Skin of body (tissue), 2 donors: Measurements from ENCODE around the gene BMP7. TPM values are rescaled to one million over a fixed set of nuclear protein-coding genes. Genes with fewer than 3 reads are reported as not detected.

Experiments
- DNase-seq: peaks from one replicate; lab custom pipeline; 2025; lab: John Stamatoyannopoulos, UW
- total RNA-seq: library from RNA; depleted of rRNA; stranded (reverse); fragments of >200 nt; gene quantifications from one replicate; pipeline ENCODE4 v1.2.3, GENCODE V29; 2014

Gene BMP7
- total RNA-seq, 1 donor from 2014 or later, result 15.0 TPM

DNA sequence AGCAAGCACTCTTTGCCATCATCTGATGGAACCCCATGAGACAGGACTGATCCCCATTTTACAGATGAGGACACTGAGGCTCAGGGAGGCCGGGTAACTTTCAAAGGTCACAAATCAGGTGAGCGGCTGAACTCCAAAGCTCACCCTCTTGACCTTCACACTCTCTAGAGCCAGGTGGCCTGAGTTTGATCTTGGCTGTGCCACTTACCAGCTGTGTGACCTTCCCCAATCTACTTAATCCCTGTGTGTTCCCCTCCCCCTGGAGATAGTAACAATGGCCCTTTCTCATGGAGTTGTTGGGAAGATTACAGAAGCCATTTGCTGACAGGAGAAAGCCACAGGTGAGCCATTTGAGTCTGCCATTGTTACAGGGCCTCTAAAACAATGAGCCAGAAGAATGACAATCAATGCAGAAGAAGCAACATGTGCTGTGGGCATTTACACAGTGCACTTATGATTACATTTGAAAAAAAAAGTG lies 34.5 kb downstream of the BMP7 start:
- no peak for DNase-seq

DNA sequence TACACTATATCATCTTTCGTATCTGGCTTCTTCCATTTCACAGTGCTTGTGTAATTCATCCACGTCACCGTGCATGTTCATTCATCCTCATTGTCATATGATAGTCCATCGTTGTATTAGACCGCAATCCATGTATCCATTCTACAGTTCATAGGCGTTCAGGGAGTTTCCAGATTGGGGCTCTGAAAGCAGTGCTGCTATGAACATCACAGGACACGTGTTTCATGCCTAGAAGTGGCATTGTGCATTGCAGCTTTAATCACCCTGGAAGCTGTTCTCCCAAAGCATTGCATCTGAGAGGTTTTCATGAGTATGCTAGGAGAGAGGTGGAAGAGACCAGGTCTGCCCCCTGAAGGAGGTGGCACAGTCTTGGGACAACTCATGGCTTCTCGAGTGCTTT lies 35.3 kb downstream of the BMP7 start:
- no peak for DNase-seq

DNA sequence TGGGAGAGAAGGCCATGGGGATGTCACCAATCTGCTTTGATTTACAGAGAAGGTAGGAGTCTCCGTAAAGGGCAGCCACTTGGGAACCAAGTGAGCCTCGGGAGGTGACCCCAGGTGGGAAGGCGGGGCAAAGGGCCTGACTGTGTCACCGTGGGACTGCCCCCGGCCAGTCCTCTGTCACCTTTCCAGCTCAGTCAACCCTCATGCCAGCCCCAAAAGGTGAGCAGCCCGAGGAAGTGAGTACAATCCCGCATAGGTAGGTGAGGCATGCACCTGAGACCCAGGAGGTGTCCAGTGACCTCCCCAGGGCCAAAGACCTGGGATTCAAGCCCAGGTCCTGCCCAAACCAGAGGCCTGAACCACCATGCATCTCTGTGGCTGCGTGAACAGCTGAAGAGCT lies 36.2 kb downstream of the BMP7 start:
- DNase-seq, result no peak

DNA sequence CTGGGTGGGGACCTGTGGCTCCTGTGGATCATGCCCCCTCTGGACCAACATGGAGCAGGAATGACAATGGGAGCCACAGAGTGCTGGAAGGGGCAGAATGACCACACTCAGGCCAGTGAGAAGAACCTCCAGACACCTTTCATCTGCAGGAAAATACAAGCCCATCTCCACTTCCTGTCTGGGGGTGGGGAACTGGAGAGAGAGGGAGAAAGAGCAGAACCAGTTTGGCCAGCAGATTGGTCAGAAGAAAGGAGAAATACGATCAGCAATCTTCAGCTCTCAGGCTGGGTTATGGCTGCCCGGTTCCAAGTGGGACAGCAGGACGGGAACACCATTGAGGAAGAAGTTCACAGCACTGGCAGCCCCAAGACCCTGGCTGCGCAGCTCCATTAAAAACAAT lies 37.0 kb downstream of the BMP7 start:
- DNase-seq, result no peak

DNA sequence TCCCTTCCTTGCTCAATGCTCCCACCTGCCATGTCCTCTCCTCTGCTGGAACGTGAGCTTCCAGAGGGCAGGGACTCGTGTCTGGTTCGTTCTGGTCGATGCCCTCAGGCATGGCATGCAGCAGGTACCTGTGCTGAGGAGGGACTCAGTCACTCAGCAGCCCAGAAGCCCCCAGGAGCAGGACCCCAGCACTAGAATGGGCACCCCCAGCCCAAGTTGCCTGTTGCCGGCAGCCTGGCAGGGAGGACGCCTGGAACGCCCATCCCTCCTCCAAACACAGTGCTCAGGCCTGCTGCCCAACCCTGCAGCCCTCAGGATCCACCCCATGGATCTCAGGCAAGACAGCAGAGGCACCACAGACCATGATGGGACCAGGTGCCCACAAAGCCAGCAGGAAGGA lies 40.6 kb downstream of the BMP7 start:
- DNase-seq, result no peak

DNA sequence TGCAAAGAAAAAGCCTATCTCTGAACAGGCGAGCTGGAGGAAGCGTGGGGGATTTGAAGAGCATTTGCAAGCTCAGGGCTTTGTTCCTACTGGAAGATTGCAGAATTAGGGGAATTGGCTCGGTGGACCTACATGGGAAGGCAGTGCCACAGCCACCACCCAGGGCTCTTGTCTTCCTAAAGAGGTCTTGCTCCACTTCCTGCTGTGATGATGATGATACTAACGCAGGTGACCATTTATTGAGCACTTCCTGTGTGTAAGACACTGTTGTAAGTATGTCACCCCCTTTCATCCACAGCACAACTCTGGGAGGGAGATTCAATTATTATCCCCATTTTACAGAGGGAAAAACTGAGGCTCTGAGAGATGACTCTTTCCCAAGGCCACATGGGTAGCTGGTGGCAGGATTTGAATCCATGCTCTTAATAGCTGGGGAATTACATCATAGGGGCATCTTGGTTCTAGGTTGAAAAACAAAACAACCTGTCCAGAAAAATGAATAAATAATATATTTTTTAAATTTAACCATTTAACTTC lies 41.2 kb downstream of the BMP7 start:
- no peak for DNase-seq

DNA sequence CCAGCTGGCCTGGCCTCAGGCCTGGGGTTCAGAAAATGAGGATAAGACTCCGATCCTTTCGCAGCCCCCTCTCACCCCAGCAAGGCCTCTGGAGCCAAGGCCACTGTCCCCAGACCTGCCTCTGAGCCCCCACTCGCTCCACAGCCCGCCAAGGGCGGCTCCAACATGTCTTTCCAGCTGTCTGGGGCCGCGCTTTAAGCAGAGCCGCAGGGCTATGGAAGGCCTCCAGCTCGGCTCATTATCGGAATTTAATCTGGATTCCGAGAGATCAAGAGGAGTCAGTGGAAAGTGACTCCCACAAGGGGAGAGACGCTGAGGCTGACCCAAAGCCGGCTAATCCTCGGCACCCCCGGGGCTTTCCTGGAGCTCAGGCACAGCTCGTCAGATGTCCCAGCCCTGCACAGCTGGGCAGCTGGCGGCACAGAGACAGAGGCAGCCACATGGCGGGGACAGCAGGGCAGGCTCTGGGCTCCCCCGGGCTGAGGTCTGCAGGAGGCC lies 41.8 kb downstream of the BMP7 start:
- peak; percentile 60 for DNase-seq

DNA sequence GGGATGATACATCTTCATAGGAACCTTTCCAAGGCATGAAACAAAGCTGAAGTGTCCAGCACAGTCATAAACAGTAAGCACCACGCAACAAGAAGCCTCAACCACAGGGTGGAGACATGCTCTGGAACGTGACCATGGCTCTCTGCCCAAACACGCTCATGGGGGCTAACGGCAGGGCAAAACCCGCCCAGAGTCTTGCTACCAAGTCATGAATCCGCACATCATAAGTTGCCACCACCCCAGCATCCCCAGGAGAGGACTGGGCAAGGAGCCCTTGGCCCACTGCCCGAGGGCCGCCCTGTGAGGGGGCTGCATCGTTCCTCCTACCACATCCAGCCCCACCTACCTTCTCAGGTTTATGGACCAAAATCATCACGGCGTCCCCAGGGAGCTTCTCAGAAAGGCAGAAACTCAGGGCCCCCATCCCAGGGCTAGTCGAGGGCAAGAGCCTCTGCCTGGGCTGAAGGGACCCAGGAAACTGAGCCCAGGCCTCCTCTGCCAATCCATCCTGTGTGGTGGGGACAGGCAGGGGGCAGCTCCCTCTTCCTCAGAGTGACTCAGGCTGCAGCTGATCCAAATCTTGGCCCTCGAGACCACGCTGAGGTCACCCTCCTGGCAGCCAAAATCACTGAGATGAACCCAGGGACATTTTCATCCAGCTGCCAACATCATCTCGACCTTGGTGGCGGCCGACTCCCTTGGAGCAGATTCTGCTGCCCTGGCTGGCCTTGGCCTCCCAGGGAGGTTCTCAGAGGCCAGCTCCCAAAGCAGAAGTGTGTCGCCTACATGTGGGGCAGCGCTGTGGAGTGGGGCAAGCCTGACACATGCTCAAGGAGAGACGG lies 42.6 kb downstream of the BMP7 start:
- DNase-seq, result peak; percentile 34

DNA sequence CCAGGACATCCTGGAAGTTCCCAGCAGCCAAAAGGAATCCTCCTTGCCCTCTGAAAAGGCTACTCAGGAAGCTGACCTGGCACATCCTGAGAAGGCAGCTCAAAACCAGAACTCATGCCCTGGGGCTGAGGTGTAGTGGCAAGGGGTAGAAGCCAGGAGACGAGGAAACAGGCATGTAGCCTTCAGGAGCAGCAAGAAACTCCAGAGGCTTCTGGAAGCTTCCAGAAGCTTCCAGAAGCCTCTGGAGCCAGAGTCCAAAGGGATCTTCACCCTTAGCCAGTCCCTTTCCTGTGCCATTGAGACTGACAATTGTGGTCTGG lies 43.9 kb downstream of the BMP7 start:
- DNase-seq, result no peak

DNA sequence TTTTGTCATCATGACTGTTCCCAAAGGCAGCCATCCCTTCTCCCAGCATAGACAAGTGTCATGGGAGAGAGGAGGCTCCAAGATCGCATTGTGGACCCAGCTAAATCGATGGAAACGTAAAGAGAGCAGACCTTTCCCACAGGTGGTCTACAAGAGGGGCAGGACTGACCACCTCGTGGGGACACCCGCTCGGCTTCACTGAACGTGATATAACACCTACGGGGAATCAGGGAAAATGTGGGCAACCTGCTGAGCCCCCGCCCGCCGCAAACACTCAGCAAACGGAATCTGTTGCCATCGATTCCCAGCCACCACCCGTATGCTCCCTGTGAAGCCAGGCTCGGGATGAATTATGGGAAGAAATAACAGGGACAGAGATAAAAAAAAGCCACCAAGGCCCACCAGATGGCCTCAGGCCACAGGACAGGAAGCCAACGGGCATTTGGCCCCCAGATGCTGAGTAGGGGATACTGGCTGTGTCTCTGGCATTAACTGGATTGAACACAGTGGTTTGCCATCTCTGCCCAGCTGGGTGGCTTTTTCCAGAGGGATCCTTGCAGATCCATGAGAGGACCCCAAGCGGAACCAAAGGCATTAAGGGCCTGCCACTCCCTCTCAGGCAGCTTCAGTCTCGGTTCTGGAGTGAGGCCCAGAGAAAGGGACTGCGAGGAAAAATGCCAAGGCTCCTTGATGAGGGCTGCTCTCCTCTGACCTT lies 44.4 kb downstream of the BMP7 start:
- no peak for DNase-seq

DNA sequence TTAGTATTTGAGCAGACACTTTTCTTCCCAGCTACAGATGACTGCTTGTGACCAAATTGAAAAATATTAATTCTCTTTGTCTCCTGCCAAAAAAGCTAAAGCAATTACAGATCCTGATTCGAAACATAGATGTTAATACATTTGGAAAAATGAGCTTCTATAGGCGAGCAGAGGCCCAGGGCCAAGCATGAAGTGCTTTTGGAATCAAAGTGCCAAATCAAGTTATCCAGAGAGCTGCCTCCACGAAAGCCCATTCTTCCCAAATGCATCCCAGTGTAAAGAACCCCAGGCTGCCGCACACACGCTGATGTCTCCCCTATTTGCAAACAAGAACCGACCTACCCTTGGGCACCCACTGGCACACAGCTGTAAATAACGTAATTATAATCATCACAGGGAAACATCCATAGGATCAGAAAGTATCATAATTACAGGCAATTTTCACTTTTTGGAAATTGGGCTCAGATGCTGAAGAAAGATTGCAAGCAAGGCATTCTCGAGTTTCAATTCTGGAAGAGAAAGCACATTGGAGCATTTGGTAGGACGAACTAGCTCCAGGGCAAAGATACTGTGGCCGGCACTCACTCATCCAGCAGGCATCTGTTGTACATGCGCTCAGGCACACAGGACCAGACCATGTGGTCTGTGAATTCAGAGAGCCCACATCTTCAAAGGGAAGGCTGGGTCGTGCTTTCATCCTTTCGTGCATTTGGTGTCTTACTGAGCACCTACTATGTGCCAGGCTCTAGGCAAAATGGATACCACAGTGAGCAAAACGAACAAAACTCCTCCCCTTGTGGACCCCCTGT lies 45.9 kb downstream of the BMP7 start:
- peak; percentile 86 for DNase-seq

DNA sequence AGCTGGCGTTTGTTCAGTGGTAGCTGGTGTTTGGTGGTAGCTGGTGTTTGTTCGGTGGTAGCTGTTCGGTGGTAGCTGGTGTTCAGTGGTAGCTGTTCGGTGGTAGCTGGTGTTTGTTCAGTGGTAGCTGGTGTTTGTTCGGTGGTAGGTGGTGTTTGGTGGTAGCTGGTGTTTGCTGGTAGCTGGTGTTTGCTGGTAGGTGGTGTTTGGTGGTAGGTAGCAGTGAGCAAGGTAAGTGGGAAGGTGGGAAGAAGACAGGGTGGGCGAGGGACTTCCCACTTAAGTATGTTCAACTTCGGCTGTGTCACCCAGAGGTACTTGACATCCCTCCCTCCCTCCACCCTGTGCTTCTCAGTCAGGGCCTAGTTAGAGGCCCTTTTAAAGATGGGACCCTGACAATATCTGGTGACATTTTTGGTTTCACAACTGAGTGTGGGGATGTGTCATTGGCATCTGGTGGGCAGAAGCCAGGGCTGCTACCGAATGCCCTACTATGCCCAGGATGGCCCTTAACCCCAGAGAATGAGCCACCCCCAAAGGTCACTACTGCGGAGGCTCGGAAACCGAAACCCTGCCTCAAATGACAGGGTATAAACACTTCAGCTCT lies 47.3 kb downstream of the BMP7 start:
- DNase-seq, result no peak

DNA sequence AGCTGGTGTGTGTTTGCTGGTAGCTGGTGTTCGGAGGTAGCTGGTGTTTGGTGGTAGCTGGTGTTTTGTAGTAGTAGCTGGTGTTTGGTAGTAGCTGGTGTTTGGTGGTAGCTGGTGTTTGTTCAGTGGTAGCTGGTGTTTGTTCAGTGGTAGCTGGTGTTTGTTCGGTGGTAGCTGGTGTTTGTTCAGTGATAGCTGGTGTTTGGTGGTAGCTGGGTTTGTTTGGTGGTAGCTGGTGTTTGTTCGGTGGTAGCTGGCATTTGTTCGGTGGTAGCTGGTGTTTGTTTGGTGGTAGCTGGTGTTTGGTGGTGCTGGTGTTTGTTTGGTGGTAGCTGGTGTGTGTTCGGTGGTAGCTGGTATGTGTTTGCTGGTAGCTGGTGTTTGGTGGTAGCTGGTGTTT lies 48.0 kb downstream of the BMP7 start:
- no peak for DNase-seq

DNA sequence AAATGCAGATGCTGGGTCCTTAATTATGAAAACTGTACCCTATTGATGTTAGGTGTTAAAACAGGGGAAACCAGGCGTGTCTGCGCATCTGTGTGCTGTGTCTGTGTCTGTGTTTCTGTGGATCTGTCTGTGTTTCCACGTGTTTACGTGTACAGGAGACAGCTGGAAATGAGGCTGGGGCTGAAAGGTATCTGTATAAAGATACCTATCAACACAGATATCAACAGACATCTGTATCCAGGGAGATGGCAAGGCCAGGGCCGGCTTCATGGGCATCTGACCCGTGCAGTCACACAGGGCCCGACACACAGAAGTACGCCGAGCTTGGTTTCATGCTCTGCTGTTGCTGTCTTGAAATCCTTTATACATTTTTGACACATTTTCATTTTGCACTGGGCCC lies 48.6 kb downstream of the BMP7 start:
- no peak for DNase-seq

DNA sequence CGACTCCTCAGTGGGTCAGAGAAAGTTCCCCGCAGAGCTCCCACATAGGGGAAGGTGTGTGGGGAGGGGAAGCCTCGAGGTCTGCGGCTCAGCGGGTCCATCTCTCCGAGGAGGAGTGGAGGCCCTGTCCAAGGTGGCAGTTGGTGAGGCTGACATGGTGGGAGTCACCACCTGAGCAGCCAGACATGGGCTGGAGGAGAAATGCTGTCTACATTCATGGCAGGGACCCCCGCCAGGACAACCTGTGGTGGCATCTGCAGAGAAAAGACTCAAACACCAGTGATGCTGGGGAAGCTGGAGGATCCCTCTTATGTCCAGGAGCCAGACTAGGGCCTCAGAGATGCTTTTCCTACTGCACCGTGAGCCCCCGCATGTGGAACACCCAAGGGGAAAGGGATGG lies 49.8 kb downstream of the BMP7 start:
- DNase-seq, result no peak

DNA sequence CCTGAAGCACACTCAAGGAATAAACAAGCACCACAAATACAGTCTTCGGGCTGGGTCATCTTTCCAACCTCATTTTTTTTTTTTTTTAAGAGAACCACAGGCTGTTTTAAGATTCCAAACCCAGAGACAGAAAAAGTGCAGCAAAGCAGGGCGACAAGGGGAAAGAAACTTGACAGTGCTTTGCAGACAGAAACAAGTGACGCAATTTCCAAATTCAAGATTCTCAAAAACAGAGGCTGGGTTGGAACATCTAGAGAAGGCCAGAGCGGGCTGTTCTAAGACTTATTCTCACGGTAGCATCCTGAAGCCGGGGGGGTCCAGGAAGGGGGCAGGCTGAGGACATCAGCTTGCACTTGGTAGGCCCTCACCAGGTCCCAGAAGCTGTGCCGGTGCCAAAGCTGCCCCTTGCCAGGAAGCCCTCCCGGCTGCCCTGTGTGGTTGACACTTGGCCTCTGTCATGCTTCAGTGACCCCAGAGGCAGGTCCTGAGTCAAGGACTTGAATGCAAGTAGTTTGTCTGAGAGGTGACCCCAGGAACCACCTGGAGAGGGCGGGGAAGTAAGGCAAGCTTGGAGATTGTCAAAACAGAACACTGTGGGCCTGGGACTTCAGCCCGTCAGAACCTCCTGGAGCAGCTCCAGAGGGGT lies 50.5 kb downstream of the BMP7 start:
- no peak for DNase-seq

DNA sequence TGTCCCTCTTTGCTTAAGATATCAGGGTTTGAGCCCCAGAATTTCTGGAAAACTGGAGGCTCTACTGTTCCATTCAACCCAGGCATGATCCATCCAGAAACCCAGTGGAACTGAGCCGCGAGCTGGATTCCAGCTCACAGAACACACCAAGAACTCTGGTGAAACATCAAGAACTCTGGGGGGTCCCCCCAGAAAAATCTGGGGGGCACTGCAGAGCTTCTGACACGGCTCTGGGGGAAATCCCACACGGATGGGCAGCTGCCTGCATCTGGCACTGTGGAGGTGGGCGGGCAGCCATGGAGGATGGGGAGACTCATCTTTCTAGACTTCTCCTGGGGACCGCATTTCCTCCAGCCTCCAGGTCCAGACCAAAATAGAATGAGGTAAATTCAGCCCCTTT lies 51.0 kb downstream of the BMP7 start:
- no peak for DNase-seq

DNA sequence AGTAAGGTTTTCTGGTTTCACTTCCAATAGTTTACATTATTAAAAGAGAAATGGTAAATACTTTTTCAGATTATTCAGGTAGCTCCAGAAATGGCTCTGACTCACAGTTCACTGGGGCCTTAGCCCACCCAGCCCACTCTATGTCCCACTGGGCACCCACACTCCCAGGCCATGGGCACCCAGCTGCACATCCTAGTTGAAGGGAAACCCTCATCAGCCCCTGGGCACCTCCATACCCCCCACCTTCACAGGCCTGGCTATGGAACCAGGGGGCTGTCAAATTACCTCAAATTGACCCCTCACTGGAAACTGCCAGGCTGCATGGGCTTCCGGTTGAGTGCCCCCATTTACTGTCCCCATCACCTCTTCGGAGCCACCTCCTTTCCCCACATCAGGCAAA lies 51.5 kb downstream of the BMP7 start:
- no peak for DNase-seq

DNA sequence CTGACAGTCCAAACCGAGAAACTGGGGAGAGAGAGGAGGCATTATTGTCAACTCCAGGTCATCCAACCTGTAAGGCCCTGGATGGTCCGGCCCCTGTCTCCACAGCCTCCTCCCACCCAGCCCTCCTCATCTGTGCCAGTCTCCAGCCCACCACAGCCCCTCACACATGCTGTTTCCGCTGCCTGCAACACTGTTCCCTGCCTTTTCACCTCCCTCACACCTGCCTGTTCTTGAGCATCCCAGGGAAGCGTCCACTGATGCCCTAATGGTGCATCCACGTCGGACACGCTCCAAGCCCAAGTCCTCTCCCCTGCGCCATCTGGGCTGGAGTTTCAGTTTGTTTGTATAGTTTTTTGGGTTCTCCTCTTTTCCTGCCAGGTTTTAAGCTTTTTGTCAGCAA lies 52.0 kb downstream of the BMP7 start:
- no peak for DNase-seq

DNA sequence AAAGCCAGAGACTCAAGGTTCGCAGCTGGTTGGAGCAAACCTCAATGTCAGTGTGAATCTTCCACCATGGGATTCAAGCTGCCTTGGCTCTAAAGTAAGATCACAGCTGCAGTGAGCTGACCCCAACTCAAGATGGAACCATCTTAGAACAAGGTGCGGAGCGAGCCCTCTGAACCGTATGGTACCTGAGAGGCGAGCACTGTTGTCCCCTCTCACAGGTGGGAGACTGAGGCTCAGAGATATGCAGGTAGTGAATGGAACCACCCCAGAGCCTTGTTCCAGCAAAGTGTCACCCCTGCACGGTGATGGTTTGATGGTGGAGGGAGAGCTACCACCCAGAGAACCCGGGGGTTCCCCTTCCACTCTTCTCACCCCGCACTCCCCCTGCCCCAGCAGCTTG lies 52.5 kb downstream of the BMP7 start:
- DNase-seq, result no peak

DNA sequence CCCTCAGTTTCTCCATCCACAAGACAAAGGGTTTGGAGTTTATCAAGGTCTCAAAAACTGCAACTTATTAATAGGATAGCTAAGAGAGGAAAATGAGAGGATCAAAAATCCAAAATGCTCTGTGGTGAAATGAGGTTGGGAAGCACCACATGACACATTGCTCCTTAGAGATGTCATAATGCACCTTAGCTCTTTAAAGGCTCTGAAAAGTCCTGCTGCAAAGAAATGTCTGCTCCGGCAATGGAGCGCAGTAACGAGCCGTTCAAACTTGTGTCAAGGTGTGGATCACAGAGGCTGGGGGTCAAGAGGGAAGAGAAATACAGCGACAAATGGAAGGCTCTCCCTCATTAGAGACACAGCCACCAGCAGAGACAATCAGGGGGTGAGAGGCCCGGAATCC lies 53.1 kb downstream of the BMP7 start:
- no peak for DNase-seq
